Measurements from ENCODE around the gene POU6F2.

The POU6F2 gene

GRCh38 chr7:39035903-39036302 is 58.2 kb downstream of the POU6F2 start:
- DNase-seq (ENCODE audit: low read depth in 2 of 2): no peak
- no peak for TF ChIP-seq CTCF (IDR thresholded peaks at IDR 0.05; ENCODE audit: low read depth, low read length)
- no peak overlapping the region for H3K4me3 ChIP-seq (replicated peaks in 1 of 2; ENCODE audit: low read depth in 2 of 2, low read length in 2 of 2)

DNA sequence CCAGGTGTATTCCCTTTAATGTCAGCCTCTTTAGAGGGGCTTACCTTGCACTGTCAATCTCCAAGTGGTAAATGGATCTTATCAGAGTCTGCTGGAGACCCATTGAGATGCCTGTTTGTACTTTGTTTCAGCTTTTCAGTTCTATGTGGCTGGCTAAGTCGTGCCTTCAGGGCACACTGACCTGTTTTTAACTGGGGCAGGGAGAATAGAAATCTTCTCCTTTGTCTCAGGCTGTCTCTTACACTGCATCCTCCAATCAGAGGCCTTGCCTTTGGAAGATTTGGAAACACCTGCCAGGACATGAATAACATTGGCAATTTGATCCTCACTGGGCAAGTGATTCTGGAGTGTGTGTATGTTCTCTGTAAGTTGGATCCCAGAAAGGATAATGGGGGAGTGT is 65.0 kb downstream of the POU6F2 start:
- no peak for TF ChIP-seq CTCF (IDR thresholded peaks at IDR 0.05; ENCODE audit: low read depth, low read length)
- H3K4me3 ChIP-seq (replicated peaks in 1 of 2; ENCODE audit: low read depth in 2 of 2, low read length in 2 of 2): no peak overlapping the region
- no peak for DNase-seq (ENCODE audit: low read depth in 2 of 2)

- DNase-seq (ENCODE audit: low read depth in 2 of 2): no peak
- no peak overlapping the region for H3K4me3 ChIP-seq (replicated peaks in 1 of 2; ENCODE audit: low read depth in 2 of 2, low read length in 2 of 2)
- no peak for TF ChIP-seq CTCF (IDR thresholded peaks at IDR 0.05; ENCODE audit: low read depth, low read length)
Observed at GRCh38 chr7:39043531-39043930, 65.8 kb downstream of the POU6F2 start.

GRCh38 chr7:39044489-39044888 is 66.8 kb downstream of the POU6F2 start:
- TF ChIP-seq CTCF (IDR thresholded peaks at IDR 0.05; ENCODE audit: low read depth, low read length): no peak
- H3K4me3 ChIP-seq (replicated peaks in 1 of 2; ENCODE audit: low read depth in 2 of 2, low read length in 2 of 2): no peak overlapping the region
- no peak for DNase-seq (ENCODE audit: low read depth in 2 of 2)

- no peak overlapping the region for H3K4me3 ChIP-seq (replicated peaks in 1 of 2; ENCODE audit: low read depth in 2 of 2, low read length in 2 of 2)
- DNase-seq (ENCODE audit: low read depth in 2 of 2): no peak
- no peak for TF ChIP-seq CTCF (IDR thresholded peaks at IDR 0.05; ENCODE audit: low read depth, low read length)
Observed at GRCh38 chr7:39045231-39045630, 67.5 kb downstream of the POU6F2 start.

DNA sequence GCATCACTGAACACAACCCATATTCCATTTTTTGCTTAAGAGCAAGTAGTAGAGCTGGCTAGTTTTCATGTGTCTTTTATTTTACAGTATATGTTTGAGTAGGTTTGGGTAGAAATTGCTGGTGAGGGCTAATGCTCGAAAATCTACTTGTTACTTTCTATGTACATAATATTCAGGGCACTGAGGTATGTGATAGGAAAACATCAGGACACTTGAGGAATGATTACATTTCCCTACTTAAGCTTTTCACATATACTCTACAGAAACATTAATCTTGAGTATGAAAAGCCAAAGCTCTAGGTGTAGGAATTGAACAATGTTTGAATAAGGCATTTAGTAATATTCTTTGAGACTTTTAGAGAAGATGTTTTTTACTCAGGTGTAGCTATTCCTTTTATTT is 73.6 kb downstream of the POU6F2 start:
- TF ChIP-seq CTCF (IDR thresholded peaks at IDR 0.05; ENCODE audit: low read depth, low read length): no peak
- no peak for DNase-seq (ENCODE audit: low read depth in 2 of 2)

GRCh38 chr7:39051707-39052106 is 74.0 kb downstream of the POU6F2 start:
- TF ChIP-seq CTCF (IDR thresholded peaks at IDR 0.05; ENCODE audit: low read depth, low read length): no peak
- no peak for DNase-seq (ENCODE audit: low read depth in 2 of 2)
- no peak overlapping the region for H3K4me3 ChIP-seq (replicated peaks in 1 of 2; ENCODE audit: low read depth in 2 of 2, low read length in 2 of 2)

More for the DNA sequence above, 73.6 kb downstream of the POU6F2 start:
- no peak overlapping the region for H3K4me3 ChIP-seq (replicated peaks in 1 of 2; ENCODE audit: low read depth in 2 of 2, low read length in 2 of 2)

Data from cardiac fibroblast (primary cell).